HEK293T (cell line): ENCODE data around the gene EMC1.

Experiments used
- BHLHE40 ChIP-seq: fragments of 450-650 bp; IDR thresholded peaks from 2 replicates; pipeline ENCODE4 v1.6.1; 2016; ENCODE audit warnings: mild to moderate bottlenecking, moderate library complexity, borderline replicate concordance
- CTBP1 ChIP-seq: fragments of 450-650 bp; IDR thresholded peaks from 2 replicates; pipeline ENCODE4 v1.6.1; 2016; ENCODE audit warnings: borderline replicate concordance
- FOXM1 ChIP-seq: fragments of 450-650 bp; IDR thresholded peaks from 2 replicates; pipeline ENCODE4 v1.6.1; 2017; ENCODE audit warnings: mild to moderate bottlenecking, borderline replicate concordance
- TF ChIP-seq, protein P1 (sequence below): fragments of 450-650 bp; IDR thresholded peaks from 2 replicates; pipeline ENCODE4 v1.6.1; 2016

DNA sequence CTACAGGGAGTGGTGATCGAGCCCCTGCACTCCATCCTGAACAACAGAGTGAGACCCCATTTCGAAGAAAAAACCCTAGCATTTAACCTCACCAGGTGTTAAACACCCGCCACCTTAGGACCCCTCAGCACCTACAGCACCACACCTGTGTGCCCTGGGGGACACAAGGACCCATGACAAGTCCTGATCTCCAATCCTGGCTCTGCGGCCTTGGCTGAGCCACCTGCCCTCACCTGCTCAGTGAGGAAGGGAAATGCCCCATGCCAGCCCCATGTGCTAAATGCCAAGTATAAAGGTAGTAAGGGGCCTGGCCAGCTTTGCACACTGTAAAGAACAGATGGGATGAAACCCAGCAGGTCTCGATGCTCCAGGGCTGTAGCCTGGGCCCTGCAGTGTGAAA lies 11.4 kb upstream of the EMC1 start:
- no peak for TF ChIP-seq FOXM1
- TF ChIP-seq CTBP1: no peak
- TF ChIP-seq, protein P1, sequence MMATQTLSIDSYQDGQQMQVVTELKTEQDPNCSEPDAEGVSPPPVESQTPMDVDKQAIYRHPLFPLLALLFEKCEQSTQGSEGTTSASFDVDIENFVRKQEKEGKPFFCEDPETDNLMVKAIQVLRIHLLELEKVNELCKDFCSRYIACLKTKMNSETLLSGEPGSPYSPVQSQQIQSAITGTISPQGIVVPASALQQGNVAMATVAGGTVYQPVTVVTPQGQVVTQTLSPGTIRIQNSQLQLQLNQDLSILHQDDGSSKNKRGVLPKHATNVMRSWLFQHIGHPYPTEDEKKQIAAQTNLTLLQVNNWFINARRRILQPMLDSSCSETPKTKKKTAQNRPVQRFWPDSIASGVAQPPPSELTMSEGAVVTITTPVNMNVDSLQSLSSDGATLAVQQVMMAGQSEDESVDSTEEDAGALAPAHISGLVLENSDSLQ: no peak
- TF ChIP-seq BHLHE40: no peak
